ENCODE results near the gene C4orf17.

DNA sequence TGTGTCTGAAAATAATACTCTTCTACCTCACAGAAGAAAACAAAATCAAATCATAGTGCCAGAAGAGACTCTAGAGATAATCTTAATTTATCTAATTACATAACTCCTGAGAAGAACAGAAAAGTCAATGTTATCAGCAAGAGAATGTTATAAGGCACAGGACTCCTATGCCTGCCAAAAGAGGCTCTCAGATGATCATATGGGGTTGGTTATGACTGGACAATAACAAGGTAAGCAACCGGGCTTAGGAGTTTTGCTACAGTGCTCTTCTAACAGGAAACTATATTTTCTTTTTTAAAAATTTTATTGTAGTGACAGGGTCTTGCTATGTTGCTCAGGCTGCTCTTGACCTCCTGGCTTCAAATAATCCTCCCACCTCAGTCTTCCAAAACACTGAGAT is 3.5 kb upstream of the C4orf17 start:
- TF ChIP-seq CTCF (conservative IDR thresholded peaks at IDR 0.05 in 1 of 2, IDR thresholded peaks at IDR 0.05 in 1 of 2; ENCODE audit: extremely low read depth in 1 of 2, insufficient read depth in 1 of 2, low read depth in 1 of 2, low read length in 2 of 2) (no peak), EZH2 (IDR thresholded peaks at IDR 0.05; ENCODE audit: borderline replicate concordance, low read length) (no peak)
